ENCODE measurements around the gene GTPBP1. TPM values are rescaled to one million over a fixed set of nuclear protein-coding genes. Genes with fewer than 3 reads are reported as not detected.

Gene GTPBP1
- total and polyA plus RNA-seq, 2 of the 13 experiments (the other 11 are each of a cell fraction or from before 2014, with no cell fraction given) = 22.3 to 27.0 TPM

- ChIA-PET CTCF (ENCODE audit: low intra/inter-chr PET ratio, low total read pairs) (no interaction called here), POLR2A (interaction anchor here (9.9 kb wide), 1 partner anchor 17 kb away, joined by 102 read pairs; the partner anchor contains the start of gene TOMM22)
- ATAC-seq (peak; percentile 32), FAIRE-seq (no peak), DNase-seq (ENCODE audit: low spot score) (peak; percentile 35)
- H3K79me2 ChIP-seq (ENCODE audit: insufficient read depth, low read length) = peaks cover 37% of the 10 kb centered on the region
- peak overlapping the region; percentile 76 for H3K4me2 ChIP-seq (ENCODE audit: low read depth, low read length)
- peak overlapping the region; percentile 95 for H3K9ac ChIP-seq (ENCODE audit: insufficient read depth, low read depth, low read length)
- H2AFZ ChIP-seq (ENCODE audit: low read length) = no peak overlapping the region
- peak overlapping the region; percentile 77 to 98 (median 91) for H3K4me3 ChIP-seq (replicated peaks in 1 of 3; ENCODE audit: insufficient read depth in 1 of 3, low read depth in 2 of 3, low read length in 3 of 3)
- WGBS (ENCODE audit: low lambda C conversion rate) = under 1% methylated on average over 17 of the region's 57 CpGs
- H3K27ac ChIP-seq (ENCODE audit: extremely low read length, insufficient read depth, low read length) = peak overlapping the region; percentile 84
- no peaks in the 10 kb centered on the region for H3K36me3 ChIP-seq (replicated peaks in 1 of 2; ENCODE audit: control insufficient read depth in 1 of 2, insufficient read depth in 2 of 2, low read length in 2 of 2)
- intact Hi-C loops (cut with micrococcal nuclease; ENCODE audit: unreplicated experiment) = no loop called here
- peaks cover 67% of the 10 kb centered on the region for H3K4me1 ChIP-seq (ENCODE audit: insufficient read depth, low read length)
- no TSS peak for BruUV-seq (replicated peaks)
- H3K9me3 ChIP-seq (ENCODE audit: low read length) = no peaks in the 10 kb centered on the region
- in situ Hi-C loops (cut with HindIII; ENCODE audit: extremely low pct_ligation_motif_present, low pct_unique_long_range_greater_than_20kb) = no loop called here
- no peaks in the 10 kb centered on the region; a peak in 1 of 5 replicates for H3K27me3 ChIP-seq (ENCODE audit: control insufficient read depth in 1 of 2, insufficient read depth in 2 of 2, low read length in 2 of 2)
- H4K20me1 ChIP-seq (ENCODE audit: insufficient read depth, low read length) = peaks cover 5% of the 10 kb centered on the region; the same call in 1 of the 2 replicates
- TF ChIP-seq TBL1XR1 (IDR thresholded peaks at IDR 0.05; ENCODE audit: borderline replicate concordance, low read length, partially characterized antibody) = no peak
- no peak for TF ChIP-seq TOPORS (CRISPR knock-in tag; IDR thresholded peaks at IDR 0.05)
- peak; percentile 71 for TF ChIP-seq UBTF (CRISPR knock-in tag; IDR thresholded peaks at IDR 0.05)
- TF ChIP-seq ZBTB4 (CRISPR knock-in tag; IDR thresholded peaks at IDR 0.05; ENCODE audit: borderline replicate concordance) = no peak
- no peak for TF ChIP-seq GATAD1 (CRISPR knock-in tag; IDR thresholded peaks at IDR 0.05)
- no peak for TF ChIP-seq CENPX (CRISPR knock-in tag; IDR thresholded peaks at IDR 0.05)
- no peak for TF ChIP-seq ZNF556 (CRISPR knock-in tag; IDR thresholded peaks at IDR 0.05; ENCODE audit: borderline replicate concordance)
- no peak for TF ChIP-seq HDAC2 (CRISPR knock-in tag; IDR thresholded peaks at IDR 0.05)
- TF ChIP-seq CTCF (CRISPR knock-in tag; IDR thresholded peaks at IDR 0.05) = no peak
- no peak for TF ChIP-seq REPIN1 (CRISPR knock-in tag; IDR thresholded peaks at IDR 0.05; ENCODE audit: borderline replicate concordance, low read depth)
- TF ChIP-seq ZNF879 (CRISPR knock-in tag; IDR thresholded peaks at IDR 0.05) = no peak
- no peak for TF ChIP-seq HOXA5 (CRISPR knock-in tag; IDR thresholded peaks at IDR 0.05)
- 0 out of 2 replicates have a peak, but pooled peaks have one; percentile 18 for TF ChIP-seq HOXA9 (CRISPR knock-in tag; IDR thresholded peaks at IDR 0.05; ENCODE audit: borderline replicate concordance)
- no peak; the same call in 1 of the 2 replicates for TF ChIP-seq PAX8 (CRISPR knock-in tag; IDR thresholded peaks at IDR 0.05; ENCODE audit: borderline replicate concordance)
- TF ChIP-seq ZC3H13 (CRISPR knock-in tag; IDR thresholded peaks at IDR 0.05) = 0 out of 2 replicates have a peak, but pooled peaks have one; percentile 5
- peak; percentile 20; the same call in 1 of the 2 replicates for TF ChIP-seq FLYWCH1 (CRISPR knock-in tag; IDR thresholded peaks at IDR 0.05)
- no peak for TF ChIP-seq NFE2 (CRISPR knock-in tag; IDR thresholded peaks at IDR 0.05)
These were observed 5.4 kb upstream of the GTPBP1 start for GRCh38 chr22:38700270-38700788.
